Erythroblast (primary cell): Measurements from ENCODE around the gene TSC22D2.

Experiments used
- DNase-seq, 2 experiments: peaks; one replicate each; lab custom pipeline; 2025; lab: John Stamatoyannopoulos, UW
- GATA1 ChIP-seq: IDR thresholded peaks from 2 replicates; pipeline ENCODE4 v1.6.1; 2011; ENCODE audit warnings: low read depth, mild to moderate bottlenecking, control low read depth, low read length, moderate library complexity
- POLR2A ChIP-seq: IDR thresholded peaks from 2 replicates; pipeline ENCODE4 v1.6.1; 2011; ENCODE audit warnings: mild to moderate bottlenecking, low read length

TSC22D2 gene

DNA sequence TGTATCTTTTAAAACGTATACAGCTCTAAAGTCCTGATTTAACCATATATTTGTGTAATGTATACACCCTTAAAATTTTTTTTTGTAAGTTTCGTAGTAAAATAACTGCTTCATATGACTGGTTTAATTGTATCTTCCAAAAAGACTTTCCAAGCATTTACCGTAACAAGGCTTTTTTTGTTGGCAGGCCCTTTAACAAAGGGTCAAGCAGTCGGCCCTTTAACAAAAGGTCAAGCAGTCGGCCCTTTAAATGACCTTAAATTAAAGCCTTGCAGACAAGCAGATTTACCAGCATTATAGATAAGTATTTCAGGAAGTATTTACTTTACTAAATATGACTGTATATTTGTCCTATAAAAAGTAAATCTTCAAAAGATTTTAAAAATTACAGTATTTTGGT lies 28.1 kb downstream of the TSC22D2 start:
- no peak for TF ChIP-seq GATA1
- no peak for TF ChIP-seq POLR2A
- DNase-seq: no peak

- no peak for DNase-seq
- TF ChIP-seq GATA1 (no peak), POLR2A (no peak)
Measured at GRCh38 chr3:150439657-150440056, 31.6 kb downstream of the TSC22D2 start.

DNA sequence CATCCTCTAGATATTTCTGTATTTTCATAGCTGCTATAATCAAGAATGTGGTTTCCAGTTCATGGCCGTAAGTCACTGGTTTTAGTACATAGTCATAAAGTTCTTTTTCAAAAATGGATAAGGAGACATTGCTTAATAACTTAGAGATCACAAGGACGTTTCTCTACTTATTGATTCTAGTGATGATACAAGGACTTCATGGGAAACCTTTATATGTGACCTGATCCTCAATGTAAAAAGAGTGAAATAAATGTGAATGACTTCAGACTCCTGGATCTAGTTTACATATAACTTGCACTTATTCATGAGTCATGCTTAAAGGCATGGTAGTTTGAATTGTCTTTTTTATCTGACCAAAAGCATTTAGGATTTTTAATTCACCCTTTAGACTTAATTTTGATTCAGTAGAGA lies 35.2 kb downstream of the TSC22D2 start:
- DNase-seq: no peak
- TF ChIP-seq GATA1: no peak

DNA sequence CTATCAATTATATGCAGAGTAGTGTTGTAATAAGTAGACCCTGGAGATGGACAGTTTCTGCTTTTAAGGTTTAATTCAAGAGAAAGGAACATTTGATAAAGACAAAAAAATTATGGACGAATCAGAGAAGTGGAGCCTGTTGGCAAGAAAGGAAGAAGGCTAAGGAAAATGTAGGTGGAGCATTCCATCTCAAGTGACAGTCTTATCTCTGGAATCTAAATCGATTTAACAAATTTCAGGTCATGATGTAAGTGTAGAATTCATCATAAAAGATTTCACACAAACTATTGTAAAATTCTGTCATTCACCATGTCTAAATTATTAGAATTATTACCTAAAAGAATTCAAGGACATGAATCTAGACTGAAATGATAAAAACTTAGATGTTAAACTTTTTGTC lies 36.3 kb downstream of the TSC22D2 start:
- TF ChIP-seq POLR2A (no peak), GATA1 (no peak)
- no peak for DNase-seq

GRCh38 chr3:150446470-150446977 lies 38.4 kb downstream of the TSC22D2 start:
- TF ChIP-seq POLR2A (no peak), GATA1 (no peak)
- DNase-seq: no peak

GRCh38 chr3:150447084-150447483 lies 39.0 kb downstream of the TSC22D2 start:
- no peak for TF ChIP-seq GATA1
- DNase-seq: no peak

DNA sequence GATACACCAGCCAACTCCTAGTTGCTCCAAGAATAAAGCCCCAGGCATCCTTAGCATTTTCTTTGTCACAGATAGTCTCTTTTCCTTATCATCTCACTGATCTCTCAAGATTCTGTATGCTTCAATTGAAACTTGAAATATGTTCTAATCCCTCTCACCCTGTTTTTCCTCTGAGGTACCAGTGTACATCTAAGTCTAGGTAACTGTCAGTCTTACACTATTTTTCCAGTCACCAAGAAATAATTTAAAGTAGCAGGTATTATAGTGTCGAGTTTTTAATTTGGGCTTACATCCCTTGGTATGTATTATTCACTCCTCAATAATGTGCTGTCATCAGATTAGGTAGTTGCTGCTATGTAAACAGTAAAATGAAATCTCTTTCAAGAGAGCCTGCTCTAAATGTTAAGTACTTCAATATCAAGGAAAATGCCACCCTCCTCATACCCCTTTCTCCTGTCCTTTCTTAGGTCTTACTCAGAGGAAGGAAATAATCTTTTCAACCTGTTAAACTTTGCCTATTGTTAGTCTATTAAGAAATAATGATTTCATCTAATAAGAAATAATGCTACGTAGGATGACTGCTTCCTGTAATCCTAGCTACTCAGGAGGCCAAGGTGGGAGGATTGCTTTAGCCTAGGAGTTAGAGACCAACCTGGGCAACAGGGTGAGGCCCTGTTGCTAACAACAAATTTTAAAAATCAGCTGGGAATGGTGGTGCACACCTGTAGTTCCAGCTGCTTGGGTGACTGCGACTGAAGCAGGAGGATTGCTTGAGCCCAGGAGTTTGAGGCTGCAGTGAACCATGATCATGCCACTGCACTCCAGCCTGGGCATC lies 39.8 kb downstream of the TSC22D2 start:
- TF ChIP-seq GATA1 (no peak), POLR2A (no peak)
- peak; percentile 30 to 41 for DNase-seq

DNA sequence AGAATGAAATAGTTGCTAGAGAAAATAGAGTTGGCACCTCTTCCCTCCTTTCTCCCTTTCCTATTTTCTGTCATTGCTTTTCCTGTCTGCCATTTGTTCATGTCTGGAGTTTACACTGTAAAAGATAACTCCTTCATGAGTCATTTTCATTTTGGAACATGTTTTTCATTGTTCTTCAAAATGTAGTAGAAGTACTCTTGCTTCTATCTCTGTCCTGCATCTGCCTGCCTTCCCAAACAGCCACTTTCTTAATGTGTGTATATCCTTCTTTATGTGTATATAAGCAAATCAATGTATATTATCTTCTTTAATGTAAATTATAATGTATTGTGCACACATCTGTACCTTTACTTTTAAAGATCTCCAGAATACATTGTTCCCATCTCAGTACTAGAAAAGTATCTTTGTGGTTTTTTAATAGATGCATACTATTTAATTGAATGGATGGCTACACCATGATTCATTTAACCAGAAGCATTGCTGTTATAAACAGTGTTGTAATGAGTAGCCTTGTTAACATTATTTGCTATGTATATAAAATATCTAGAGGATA lies 41.1 kb downstream of the TSC22D2 start:
- TF ChIP-seq POLR2A: no peak
- TF ChIP-seq GATA1: no peak
- DNase-seq: peak; percentile 53 to 55

DNA sequence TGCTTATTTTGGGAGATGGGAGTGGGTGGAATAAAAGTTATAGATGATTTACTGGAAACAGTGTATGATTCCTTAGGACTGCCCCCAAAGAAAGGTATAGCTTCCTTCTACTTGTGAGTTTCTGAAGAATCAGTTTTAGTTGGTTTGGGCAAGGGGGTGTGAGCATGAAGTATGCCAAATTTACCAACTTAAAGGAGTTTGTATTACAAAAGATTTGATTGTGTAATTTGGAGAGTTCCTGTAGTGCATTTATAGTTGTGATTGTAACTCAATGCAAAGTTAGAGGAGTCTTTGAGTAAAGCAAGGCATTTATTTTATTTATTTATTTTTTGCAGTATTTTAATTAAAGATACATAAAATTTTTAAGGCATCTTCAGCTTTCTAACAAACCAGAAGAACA lies 42.8 kb downstream of the TSC22D2 start:
- TF ChIP-seq POLR2A (no peak), GATA1 (no peak)
- DNase-seq: peak; percentile 58 to 74

- peak; percentile 82 to 85 for DNase-seq
- peak; percentile 37 for TF ChIP-seq POLR2A
- TF ChIP-seq GATA1: peak; percentile 33
Measured at GRCh38 chr3:150451329-150452048, 43.4 kb downstream of the TSC22D2 start.

DNA sequence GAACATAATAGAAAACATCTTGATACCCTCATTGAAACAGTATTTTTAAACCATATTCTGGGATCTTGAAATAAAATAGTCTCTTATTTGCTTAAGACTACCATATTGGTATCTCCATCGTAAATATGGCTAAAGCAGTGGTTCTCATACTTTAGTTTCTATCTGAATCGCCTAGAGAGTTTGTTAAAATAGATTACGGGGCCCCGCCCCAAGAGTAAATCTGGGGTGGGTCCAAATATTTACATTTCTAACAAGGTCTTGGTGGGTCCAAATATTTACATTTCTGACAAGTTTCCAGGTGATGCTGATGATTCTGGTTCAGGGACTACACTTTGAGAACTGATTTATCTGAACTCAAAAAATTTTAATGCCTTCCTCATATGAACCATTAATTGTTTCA lies 45.3 kb downstream of the TSC22D2 start:
- DNase-seq: no peak
- no peak for TF ChIP-seq GATA1

GRCh38 chr3:150454085-150454484 lies 46.0 kb downstream of the TSC22D2 start:
- DNase-seq: no peak
- TF ChIP-seq GATA1 (no peak), POLR2A (no peak)

- DNase-seq: no peak
- TF ChIP-seq GATA1 (no peak), POLR2A (no peak)
Measured at GRCh38 chr3:150454622-150455021, 46.5 kb downstream of the TSC22D2 start.

- TF ChIP-seq POLR2A: no peak
- TF ChIP-seq GATA1: no peak
- DNase-seq: no peak
Measured at GRCh38 chr3:150455341-150455740, 47.2 kb downstream of the TSC22D2 start.

- DNase-seq: no peak
- no peak for TF ChIP-seq GATA1
- no peak for TF ChIP-seq POLR2A
Measured at GRCh38 chr3:150458001-150458400, 49.9 kb downstream of the TSC22D2 start.
